ENCODE results near the gene OBI1.
"Not testable (repeated sequence)": the region's sequence is repeated elsewhere in the genome, so short reads cannot be mapped to it uniquely, and the experiment has no call there.

OBI1 gene

DNA sequence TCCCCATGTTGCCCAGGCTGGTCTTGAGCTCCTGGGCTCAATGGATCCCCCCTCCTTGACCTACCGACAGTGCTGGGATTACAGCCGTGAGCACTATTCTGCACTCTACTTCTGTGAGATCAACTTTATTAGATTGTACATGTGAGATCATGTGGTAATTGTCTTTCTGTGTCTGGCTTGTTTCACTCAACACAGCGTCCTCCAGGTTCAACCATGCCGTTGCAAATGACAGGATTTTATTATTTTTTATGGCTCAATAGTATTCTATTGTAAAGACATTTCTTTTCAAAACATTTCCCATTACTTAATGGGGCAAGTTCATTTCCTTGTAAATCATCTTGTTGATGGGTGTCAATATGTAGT lies 1.5 kb upstream of the OBI1 start:
- Histone ChIP-seq H3K27ac (ENCODE audit: low read length) (no peak overlapping the region), H3K27me3 (ENCODE audit: control insufficient read depth, insufficient read depth, low read length) (peaks cover 41% of the 10 kb centered on the region), H3K9me3 (ENCODE audit: control insufficient read depth, low read depth, low read length) (no peaks in the 10 kb centered on the region), H3K36me3 (ENCODE audit: control insufficient read depth, low read depth, low read length) (no peaks in the 10 kb centered on the region), H3K4me3 (ENCODE audit: low read length) (peak overlapping the region; percentile 86), H3K9ac (ENCODE audit: low read length) (no peak overlapping the region), H3K4me1 (ENCODE audit: control insufficient read depth, low read depth, low read length) (peaks cover 34% of the 10 kb centered on the region)

DNA sequence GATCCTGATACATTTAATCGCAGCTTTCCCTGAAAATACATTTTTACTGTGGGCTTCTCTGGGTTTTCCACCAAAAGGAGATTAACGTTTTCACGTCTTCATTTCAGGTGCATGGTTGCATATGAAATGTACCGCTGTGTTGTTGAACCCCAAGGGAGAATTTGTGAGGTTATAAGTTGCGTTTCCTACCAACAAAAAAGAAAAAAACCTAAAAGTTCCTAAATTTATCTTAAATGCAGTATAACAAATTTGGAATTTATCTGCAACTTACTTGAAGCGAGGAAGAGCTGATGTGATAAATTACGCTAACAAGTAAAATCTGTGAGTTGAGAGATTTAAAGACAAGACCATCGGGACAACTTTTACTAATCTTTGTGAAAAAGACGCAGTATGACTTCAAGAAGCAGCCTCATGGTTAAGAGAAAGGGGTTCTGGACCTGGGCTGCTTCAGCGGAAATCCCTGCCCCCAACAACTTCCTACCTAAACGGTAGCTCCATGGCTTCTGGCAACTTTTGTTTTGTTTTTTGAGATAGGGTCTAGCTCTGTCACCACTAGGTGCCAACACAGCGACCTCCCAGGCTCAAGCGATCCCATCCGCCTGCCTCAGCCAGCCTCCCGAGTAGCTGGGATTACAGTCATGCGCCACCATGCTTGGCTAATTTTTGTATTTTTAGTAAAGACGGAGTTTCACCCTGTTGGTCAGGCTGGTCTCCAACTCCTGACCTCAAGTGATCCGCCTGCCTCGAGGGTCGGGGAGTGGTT lies 958 bp upstream of the OBI1 start:
- H3K9ac ChIP-seq (ENCODE audit: low read length): peak overlapping the region; percentile 80

DNA sequence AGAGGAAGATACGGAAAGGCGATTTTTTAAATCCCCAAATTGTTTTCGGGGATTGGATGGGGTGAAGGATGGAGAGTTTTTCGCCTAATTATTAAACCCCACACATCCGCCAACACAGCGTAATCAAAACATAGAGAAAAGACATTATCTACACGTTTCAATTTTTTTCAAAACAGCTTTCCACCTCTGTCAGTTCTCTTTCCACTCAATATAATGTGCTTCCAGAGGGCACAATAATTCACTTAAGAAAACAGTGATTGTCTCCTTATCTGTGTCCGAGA lies 435 bp upstream of the OBI1 start:
- H3K36me3 ChIP-seq (ENCODE audit: control insufficient read depth, low read depth, low read length): no peaks in the 10 kb centered on the region
- peaks cover 28% of the 10 kb centered on the region for H3K4me1 ChIP-seq (ENCODE audit: control insufficient read depth, low read depth, low read length)
- peak overlapping the region; percentile 86 for H3K4me3 ChIP-seq (ENCODE audit: low read length)
- peak overlapping the region; percentile 80 for H3K9ac ChIP-seq (ENCODE audit: low read length)
- no peak overlapping the region for H3K27ac ChIP-seq (ENCODE audit: low read length)
- H3K9me3 ChIP-seq (ENCODE audit: control insufficient read depth, low read depth, low read length): no peaks in the 10 kb centered on the region
- H3K27me3 ChIP-seq (ENCODE audit: control insufficient read depth, insufficient read depth, low read length): peaks cover 44% of the 10 kb centered on the region

More for the DNA sequence above, 958 bp upstream of the OBI1 start:
- H3K4me3 ChIP-seq (ENCODE audit: low read length): peak overlapping the region; percentile 86
- no peaks in the 10 kb centered on the region for H3K9me3 ChIP-seq (ENCODE audit: control insufficient read depth, low read depth, low read length)
- H3K27ac ChIP-seq (ENCODE audit: low read length): no peak overlapping the region
- H3K27me3 ChIP-seq (ENCODE audit: control insufficient read depth, insufficient read depth, low read length): peaks cover 44% of the 10 kb centered on the region
- H3K36me3 ChIP-seq (ENCODE audit: control insufficient read depth, low read depth, low read length): no peaks in the 10 kb centered on the region
- H3K4me1 ChIP-seq (ENCODE audit: control insufficient read depth, low read depth, low read length): peaks cover 33% of the 10 kb centered on the region

DNA sequence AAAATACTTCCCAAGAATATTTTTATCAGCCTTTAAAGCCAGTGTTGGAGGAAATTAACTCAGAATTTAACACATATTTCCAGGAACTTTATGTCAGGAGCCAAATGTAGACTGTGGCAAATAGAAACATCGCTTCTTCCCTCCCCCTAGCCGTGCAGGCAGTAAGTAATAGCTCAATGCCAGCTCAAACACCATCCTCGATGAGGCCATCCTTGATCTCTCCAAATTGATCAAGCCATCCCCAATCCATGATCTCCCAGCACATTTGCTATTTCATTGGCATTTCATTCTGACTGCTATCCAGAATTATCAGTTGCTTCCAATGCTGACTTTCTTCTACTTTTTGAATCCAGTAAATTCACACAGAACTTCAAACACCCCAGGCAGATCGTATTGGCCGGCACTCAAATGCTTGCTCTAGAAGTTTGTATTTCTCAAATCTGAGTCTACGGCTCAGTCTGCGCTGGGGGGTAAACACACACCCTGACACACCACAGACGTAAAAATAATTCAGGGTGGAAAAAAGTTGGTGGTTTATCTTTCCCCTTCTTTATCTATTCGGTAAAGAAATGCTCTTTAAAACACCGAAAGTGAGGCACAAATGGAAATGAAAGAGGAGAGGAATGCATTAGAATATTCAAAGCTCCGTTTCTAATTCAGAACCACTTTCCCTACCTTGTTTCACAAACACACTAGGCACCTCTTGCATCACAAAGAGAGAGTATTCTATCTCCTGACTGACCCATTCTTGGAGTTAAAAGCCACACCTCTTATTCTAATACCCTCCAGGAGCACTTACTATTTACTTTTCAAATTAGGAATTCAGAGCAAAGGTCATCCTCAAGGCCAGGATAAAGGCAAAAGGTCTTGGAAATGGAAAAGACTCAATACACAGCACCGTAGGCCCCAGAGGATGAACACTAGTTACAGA lies 991 bp downstream of the OBI1 start:
- no peaks in the 10 kb centered on the region for H3K9me3 ChIP-seq (ENCODE audit: control insufficient read depth, low read depth, low read length)
- peak overlapping the region; percentile 83 for H3K27ac ChIP-seq (ENCODE audit: low read length)

DNA sequence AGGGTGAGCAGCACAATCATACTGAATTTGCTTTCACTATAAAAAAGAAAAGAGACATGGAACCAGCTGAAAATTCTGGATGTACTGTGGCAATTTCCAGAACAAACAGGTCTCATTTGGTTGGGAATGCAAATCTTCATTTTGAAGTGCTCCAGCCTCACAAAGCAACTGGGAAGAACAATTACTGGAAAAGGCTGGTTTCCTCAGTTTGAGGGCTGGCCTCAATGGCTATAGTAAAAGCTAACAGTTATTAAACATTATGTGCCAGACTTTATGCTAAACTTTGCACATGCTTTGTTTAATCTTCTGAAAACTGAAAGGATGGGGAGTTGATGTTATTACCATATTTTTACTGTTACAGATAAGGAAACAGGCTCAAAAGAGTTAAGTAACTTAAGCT lies 3.0 kb downstream of the OBI1 start:
- H3K4me3 ChIP-seq (ENCODE audit: low read length): no peak overlapping the region
- H3K36me3 ChIP-seq (ENCODE audit: control insufficient read depth, low read depth, low read length): no peaks in the 10 kb centered on the region
- H3K27ac ChIP-seq (ENCODE audit: low read length): no peak overlapping the region
- H3K27me3 ChIP-seq (ENCODE audit: control insufficient read depth, insufficient read depth, low read length): peaks cover 37% of the 10 kb centered on the region
- no peaks in the 10 kb centered on the region for H3K9me3 ChIP-seq (ENCODE audit: control insufficient read depth, low read depth, low read length)
- no peak overlapping the region for H3K9ac ChIP-seq (ENCODE audit: low read length)
- peaks cover 36% of the 10 kb centered on the region for H3K4me1 ChIP-seq (ENCODE audit: control insufficient read depth, low read depth, low read length)

More for the DNA sequence above, 991 bp downstream of the OBI1 start:
- H3K9ac ChIP-seq (ENCODE audit: low read length): peak overlapping the region; percentile 80
- peaks cover 27% of the 10 kb centered on the region for H3K4me1 ChIP-seq (ENCODE audit: control insufficient read depth, low read depth, low read length)
- peak overlapping the region; percentile 86 for H3K4me3 ChIP-seq (ENCODE audit: low read length)
- no peaks in the 10 kb centered on the region for H3K36me3 ChIP-seq (ENCODE audit: control insufficient read depth, low read depth, low read length)
- peaks cover 44% of the 10 kb centered on the region for H3K27me3 ChIP-seq (ENCODE audit: control insufficient read depth, insufficient read depth, low read length)

DNA sequence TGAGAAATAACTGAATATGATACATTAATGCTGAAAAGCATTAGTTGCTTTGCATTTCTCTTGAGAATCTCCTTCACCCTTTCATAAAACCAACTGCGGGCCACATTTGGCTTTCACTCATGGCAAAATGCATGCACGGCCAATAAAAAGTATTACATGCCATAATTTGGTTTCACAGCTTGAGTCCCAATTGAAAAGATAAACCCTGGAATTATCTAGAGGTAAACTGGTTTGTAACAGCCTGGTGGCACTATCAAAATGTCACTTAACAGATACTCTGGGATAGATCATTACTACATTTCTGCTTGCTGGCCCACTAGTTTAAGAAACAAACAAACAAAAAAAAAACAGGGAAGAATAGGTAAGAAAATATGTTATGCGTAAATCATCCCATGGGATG lies 3.9 kb downstream of the OBI1 start:
- Histone ChIP-seq H3K9ac (ENCODE audit: low read length) (no peak overlapping the region), H3K4me1 (ENCODE audit: control insufficient read depth, low read depth, low read length) (peaks cover 36% of the 10 kb centered on the region), H3K27me3 (ENCODE audit: control insufficient read depth, insufficient read depth, low read length) (peaks cover 29% of the 10 kb centered on the region), H3K27ac (ENCODE audit: low read length) (no peak overlapping the region), H3K4me3 (ENCODE audit: low read length) (no peak overlapping the region), H3K9me3 (ENCODE audit: control insufficient read depth, low read depth, low read length) (no peaks in the 10 kb centered on the region), H3K36me3 (ENCODE audit: control insufficient read depth, low read depth, low read length) (no peaks in the 10 kb centered on the region)

DNA sequence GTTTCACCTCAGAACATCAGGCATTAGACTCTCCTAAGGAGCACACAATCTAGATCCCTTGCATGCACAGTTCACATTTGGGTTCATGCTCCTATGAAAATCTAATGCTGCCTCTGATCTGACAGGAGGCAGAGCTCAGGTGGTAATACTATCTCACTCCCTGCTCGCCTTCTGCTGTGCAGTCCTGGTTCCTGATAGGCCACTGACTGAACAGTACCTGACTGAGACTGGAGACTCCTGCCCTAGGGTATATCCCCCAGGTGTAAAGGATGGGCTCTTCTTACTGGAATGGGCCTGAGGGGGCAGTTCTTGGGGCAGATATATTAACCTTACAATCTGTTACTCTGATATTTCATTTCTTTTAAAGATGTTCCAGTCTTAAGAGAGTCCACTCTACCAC lies 6.3 kb downstream of the OBI1 start:
- Histone ChIP-seq H3K9me3 (ENCODE audit: control insufficient read depth, low read depth, low read length) (no peaks in the 10 kb centered on the region), H3K27ac (ENCODE audit: low read length) (no peak overlapping the region), H3K4me3 (ENCODE audit: low read length) (no peak overlapping the region), H3K36me3 (ENCODE audit: control insufficient read depth, low read depth, low read length) (no peaks in the 10 kb centered on the region), H3K27me3 (ENCODE audit: control insufficient read depth, insufficient read depth, low read length) (peaks cover 20% of the 10 kb centered on the region), H3K4me1 (ENCODE audit: control insufficient read depth, low read depth, low read length) (peaks cover 27% of the 10 kb centered on the region), H3K9ac (ENCODE audit: low read length) (no peak overlapping the region)

DNA sequence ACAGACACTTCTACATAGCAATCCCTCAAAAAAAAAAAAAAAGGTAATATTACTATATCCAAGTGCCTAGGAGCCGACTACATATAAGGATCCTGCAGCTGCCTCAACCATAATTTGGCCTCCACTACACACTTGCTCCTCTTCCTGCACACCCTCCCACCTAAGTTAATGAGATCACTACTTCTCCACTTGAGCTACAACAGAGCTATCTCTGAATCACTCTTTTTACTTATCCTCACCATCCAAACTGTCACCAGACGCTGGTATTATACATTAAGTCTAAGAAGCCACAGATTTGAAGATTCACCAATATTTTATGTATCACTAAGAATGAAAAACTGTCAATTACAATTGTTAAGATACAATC lies 8.3 kb downstream of the OBI1 start:
- no peak overlapping the region for H3K4me3 ChIP-seq (ENCODE audit: low read length)
- no peaks in the 10 kb centered on the region for H3K9me3 ChIP-seq (ENCODE audit: control insufficient read depth, low read depth, low read length)
- H3K4me1 ChIP-seq (ENCODE audit: control insufficient read depth, low read depth, low read length): peaks cover 12% of the 10 kb centered on the region
- H3K27ac ChIP-seq (ENCODE audit: low read length): no peak overlapping the region
- peaks cover 4% of the 10 kb centered on the region for H3K27me3 ChIP-seq (ENCODE audit: control insufficient read depth, insufficient read depth, low read length)
- no peaks in the 10 kb centered on the region for H3K36me3 ChIP-seq (ENCODE audit: control insufficient read depth, low read depth, low read length)
- no peak overlapping the region for H3K9ac ChIP-seq (ENCODE audit: low read length)

DNA sequence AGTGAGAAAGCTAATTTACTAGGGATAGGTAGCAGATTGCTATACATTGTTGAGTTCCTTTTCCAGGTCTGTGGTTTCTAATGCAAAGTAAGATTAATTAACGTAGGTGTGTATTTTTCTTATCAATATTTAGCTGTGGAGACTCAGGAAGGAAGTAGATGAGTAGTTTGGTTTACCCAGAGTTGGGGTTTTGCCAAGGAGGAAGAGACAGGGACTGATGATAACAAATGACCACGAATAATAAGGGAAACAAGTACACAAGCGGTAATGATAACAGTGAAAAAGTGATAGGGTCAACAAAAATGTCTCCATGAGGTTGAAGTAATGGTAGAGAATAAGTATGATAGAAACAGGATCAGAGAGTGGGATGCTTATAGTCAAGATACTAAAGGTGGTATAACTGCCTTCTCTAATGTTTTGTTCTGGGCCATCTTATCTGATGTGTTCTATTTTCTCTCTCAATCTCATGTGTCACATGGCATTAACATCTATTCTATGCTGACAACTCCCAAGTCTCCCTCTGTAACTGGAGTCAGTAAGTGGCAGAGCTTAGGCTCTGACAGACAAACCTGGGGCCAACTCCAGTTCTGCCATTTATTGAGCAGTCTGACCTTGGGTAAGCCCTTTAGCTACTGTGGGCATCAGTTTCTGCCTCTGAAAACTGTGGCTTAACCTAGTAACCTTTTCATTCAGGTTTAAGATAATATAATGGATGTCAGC lies 8.8 kb downstream of the OBI1 start:
- no peak overlapping the region for H3K4me3 ChIP-seq (ENCODE audit: low read length)
- H3K4me1 ChIP-seq (ENCODE audit: control insufficient read depth, low read depth, low read length): peaks cover 9% of the 10 kb centered on the region

DNA sequence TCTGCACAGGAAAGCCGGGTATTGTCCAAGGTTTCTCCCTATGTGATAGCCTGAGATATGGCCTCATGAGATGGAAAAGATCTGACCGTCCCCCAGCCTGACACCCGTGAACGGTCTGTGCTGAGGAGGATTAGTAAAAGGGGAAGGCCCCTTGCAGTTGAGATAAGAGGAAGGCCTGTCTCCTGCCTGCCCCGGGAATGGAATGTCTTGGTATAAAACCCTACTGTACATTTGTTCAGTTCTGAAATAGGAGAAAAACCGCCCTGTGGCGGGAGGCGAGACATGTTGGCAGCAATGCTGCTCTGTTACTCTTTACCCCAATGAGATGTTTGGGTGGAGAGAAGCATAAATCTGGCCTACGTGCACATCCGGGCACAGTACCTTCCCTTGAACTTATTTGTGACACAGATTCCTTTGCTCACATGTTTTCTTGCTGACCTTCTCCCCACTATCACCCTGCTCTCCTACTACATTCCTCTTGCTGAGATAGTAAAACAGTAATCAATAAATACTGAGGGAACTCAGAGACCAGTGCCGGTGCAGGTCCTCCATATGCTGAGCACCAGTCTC lies 11.8 kb downstream of the OBI1 start:
- H3K9ac ChIP-seq (ENCODE audit: low read length); H3K27ac ChIP-seq (ENCODE audit: low read length); H3K4me3 ChIP-seq (ENCODE audit: low read length); H3K36me3 ChIP-seq (ENCODE audit: control insufficient read depth, low read depth, low read length); H3K9me3 ChIP-seq (ENCODE audit: control insufficient read depth, low read depth, low read length); H3K4me1 ChIP-seq (ENCODE audit: control insufficient read depth, low read depth, low read length); H3K27me3 ChIP-seq (ENCODE audit: control insufficient read depth, insufficient read depth, low read length): not testable (repeated sequence)

More for the DNA sequence above, 8.8 kb downstream of the OBI1 start:
- H3K9ac ChIP-seq (ENCODE audit: low read length): no peak overlapping the region
- no peaks in the 10 kb centered on the region for H3K36me3 ChIP-seq (ENCODE audit: control insufficient read depth, low read depth, low read length)
- no peaks in the 10 kb centered on the region for H3K27me3 ChIP-seq (ENCODE audit: control insufficient read depth, insufficient read depth, low read length)
- H3K27ac ChIP-seq (ENCODE audit: low read length): no peak overlapping the region
- H3K9me3 ChIP-seq (ENCODE audit: control insufficient read depth, low read depth, low read length): no peaks in the 10 kb centered on the region

DNA sequence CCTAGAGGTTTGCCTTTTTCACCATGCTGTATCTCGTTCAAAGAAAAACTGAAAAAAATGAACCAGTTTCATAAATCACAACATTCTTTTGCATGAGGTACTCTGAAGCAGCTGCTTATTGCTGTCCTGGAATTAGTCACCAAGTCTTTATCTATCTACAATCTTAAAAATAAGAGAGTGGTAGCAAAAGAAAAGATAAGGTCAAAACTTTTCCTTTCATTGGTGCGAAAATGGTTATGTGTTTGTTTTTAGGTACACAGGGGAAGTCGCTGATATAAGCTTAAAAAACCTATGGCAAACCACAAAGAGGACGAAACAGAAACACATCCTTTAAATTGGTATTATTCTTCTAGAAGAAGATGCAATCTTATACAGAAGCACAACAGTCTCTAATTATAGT lies 20.7 kb downstream of the OBI1 start:
- Histone ChIP-seq H3K27ac (ENCODE audit: low read length) (no peak overlapping the region), H3K9ac (ENCODE audit: low read length) (no peak overlapping the region), H3K36me3 (ENCODE audit: control insufficient read depth, low read depth, low read length) (peaks cover 59% of the 10 kb centered on the region)

More for the DNA sequence above, 20.7 kb downstream of the OBI1 start:
- Histone ChIP-seq H3K4me1 (ENCODE audit: control insufficient read depth, low read depth, low read length) (no peaks in the 10 kb centered on the region), H3K9me3 (ENCODE audit: control insufficient read depth, low read depth, low read length) (no peaks in the 10 kb centered on the region), H3K27me3 (ENCODE audit: control insufficient read depth, insufficient read depth, low read length) (no peaks in the 10 kb centered on the region), H3K4me3 (ENCODE audit: low read length) (no peak overlapping the region)

All from iPS-18a (cell line).